ENCODE data around the gene PIGT.

- TF ChIP-seq ZFP3 (CRISPR knock-in tag; IDR thresholded peaks at IDR 0.05) = no peak
- TF ChIP-seq PPARA (CRISPR knock-in tag; IDR thresholded peaks at IDR 0.05; ENCODE audit: borderline replicate concordance) = no peak
- TF ChIP-seq GLIS3 (CRISPR knock-in tag; IDR thresholded peaks at IDR 0.05) = no peak
- no peak for TF ChIP-seq RARB (CRISPR knock-in tag; IDR thresholded peaks at IDR 0.05)
- TF ChIP-seq, protein P1, sequence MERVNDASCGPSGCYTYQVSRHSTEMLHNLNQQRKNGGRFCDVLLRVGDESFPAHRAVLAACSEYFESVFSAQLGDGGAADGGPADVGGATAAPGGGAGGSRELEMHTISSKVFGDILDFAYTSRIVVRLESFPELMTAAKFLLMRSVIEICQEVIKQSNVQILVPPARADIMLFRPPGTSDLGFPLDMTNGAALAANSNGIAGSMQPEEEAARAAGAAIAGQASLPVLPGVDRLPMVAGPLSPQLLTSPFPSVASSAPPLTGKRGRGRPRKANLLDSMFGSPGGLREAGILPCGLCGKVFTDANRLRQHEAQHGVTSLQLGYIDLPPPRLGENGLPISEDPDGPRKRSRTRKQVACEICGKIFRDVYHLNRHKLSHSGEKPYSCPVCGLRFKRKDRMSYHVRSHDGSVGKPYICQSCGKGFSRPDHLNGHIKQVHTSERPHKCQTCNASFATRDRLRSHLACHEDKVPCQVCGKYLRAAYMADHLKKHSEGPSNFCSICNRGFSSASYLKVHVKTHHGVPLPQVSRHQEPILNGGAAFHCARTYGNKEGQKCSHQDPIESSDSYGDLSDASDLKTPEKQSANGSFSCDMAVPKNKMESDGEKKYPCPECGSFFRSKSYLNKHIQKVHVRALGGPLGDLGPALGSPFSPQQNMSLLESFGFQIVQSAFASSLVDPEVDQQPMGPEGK (CRISPR knock-in tag; IDR thresholded peaks at IDR 0.05; ENCODE audit: borderline replicate concordance) = no peak
- TF ChIP-seq SNAI2 (CRISPR knock-in tag; IDR thresholded peaks at IDR 0.05) = no peak
- no peak for TF ChIP-seq OSR1 (CRISPR knock-in tag; IDR thresholded peaks at IDR 0.05)
- TF ChIP-seq TSHZ2 (CRISPR knock-in tag; IDR thresholded peaks at IDR 0.05) = no peak
- TF ChIP-seq ARNTL (CRISPR knock-in tag; IDR thresholded peaks at IDR 0.05; ENCODE audit: borderline replicate concordance, low read depth) = no peak
- no peak for TF ChIP-seq CREB5 (CRISPR knock-in tag; IDR thresholded peaks at IDR 0.05; ENCODE audit: low read depth)
- TF ChIP-seq CSRNP3 (CRISPR knock-in tag; IDR thresholded peaks at IDR 0.05) = no peak
- no peak for TF ChIP-seq BACH2 (CRISPR knock-in tag; IDR thresholded peaks at IDR 0.05; ENCODE audit: borderline replicate concordance)
These were observed 37.8 kb upstream of the PIGT start, which contains the start of gene TP53TG5 for GRCh38 chr20:45378191-45378590.

Measured in SK-N-SH treated with all-trans-retinoic acid at 6 μM for 48 hours (cell line).